NCI-H82 treated with DMSO at 0.1 percent for 48 hours (cell line): ENCODE data around the gene SLC12A4.

Experiments used
- DNase-seq: peaks from one replicate; lab custom pipeline; 2025; ENCODE audit not compliant: unreplicated experiment; lab: John Stamatoyannopoulos, UW

The SLC12A4 gene

GRCh38 chr16:67963662-67964321 is 4.6 kb downstream of the SLC12A4 start:
- DNase-seq: no peak

- DNase-seq: no peak
These were observed 5.2 kb downstream of the SLC12A4 start for GRCh38 chr16:67963292-67963661.

- no peak for DNase-seq
These were observed 6.3 kb downstream of the SLC12A4 start for GRCh38 chr16:67962135-67962534.

- no peak for DNase-seq
These were observed 6.9 kb downstream of the SLC12A4 start for GRCh38 chr16:67961551-67961957.

GRCh38 chr16:67959536-67960329 is 8.7 kb downstream of the SLC12A4 start:
- DNase-seq: no peak

- DNase-seq: no peak
These were observed 10.8 kb downstream of the SLC12A4 start for GRCh38 chr16:67957622-67958021.

GRCh38 chr16:67954421-67955196 is 13.8 kb downstream of the SLC12A4 start:
- DNase-seq: no peak

GRCh38 chr16:67953641-67954375 is 14.6 kb downstream of the SLC12A4 start:
- DNase-seq: no peak

GRCh38 chr16:67951485-67951884 is 17.0 kb downstream of the SLC12A4 start:
- DNase-seq: no peak

- DNase-seq: no peak
These were observed 18.0 kb downstream of the SLC12A4 start for GRCh38 chr16:67950335-67950843.

- DNase-seq: no peak
These were observed 18.8 kb downstream of the SLC12A4 start for GRCh38 chr16:67949645-67950044.

GRCh38 chr16:67948015-67948414 is 20.4 kb downstream of the SLC12A4 start:
- DNase-seq: no peak

GRCh38 chr16:67946966-67947558 is 21.4 kb downstream of the SLC12A4 start:
- no peak for DNase-seq

GRCh38 chr16:67946128-67946569 is 22.3 kb downstream of the SLC12A4 start:
- DNase-seq: no peak

GRCh38 chr16:67945392-67945933 is 23.0 kb downstream of the SLC12A4 start:
- no peak for DNase-seq

GRCh38 chr16:67944690-67945391 is 23.6 kb downstream of the SLC12A4 start:
- DNase-seq: no peak

- no peak for DNase-seq
These were observed 24.6 kb downstream of the SLC12A4 start, which contains the start of gene LCAT for GRCh38 chr16:67943619-67944504. TSS of gene LCAT (minus strand) at chr16:67944120. CDS start at chr16:67944101, 19 bp downstream.

- DNase-seq: no peak
These were observed 25.2 kb downstream of the SLC12A4 start for GRCh38 chr16:67943256-67943618.
